ENCODE measurements around the gene KIF23.

KIF23 gene

GRCh38 chr15:69412274-69412673, 1.9 kb upstream of the KIF23 start:
- H3K9ac ChIP-seq = no peak overlapping the region
- H3K36me3 ChIP-seq (ENCODE audit: insufficient read depth) = no peaks in the 10 kb centered on the region
- H3K27ac ChIP-seq = no peak overlapping the region
- no peak overlapping the region for H2AFZ ChIP-seq (ENCODE audit: low read depth)
- H3K4me2 ChIP-seq = no peak overlapping the region
- H3K27me3 ChIP-seq (ENCODE audit: insufficient read depth, low read depth) = no peaks in the 10 kb centered on the region
- H4K20me1 ChIP-seq (ENCODE audit: insufficient read depth) = peaks cover 10% of the 10 kb centered on the region; the same call in 1 of the 2 replicates
- TF ChIP-seq CTCF (conservative IDR thresholded peaks at IDR 0.05; ENCODE audit: low read depth, low read length) = no peak
- H3K4me1 ChIP-seq (ENCODE audit: low read depth, poor library complexity, severe bottlenecking) = peaks cover 26% of the 10 kb centered on the region
- H3K4me3 ChIP-seq (IDR thresholded peaks at IDR 0.05; ENCODE audit: insufficient read depth, low read depth, low read length) = no peak overlapping the region
- peaks cover 25% of the 10 kb centered on the region for H3K79me2 ChIP-seq (ENCODE audit: insufficient read depth, low read depth)

GRCh38 chr15:69412701-69413100, 1.4 kb upstream of the KIF23 start:
- Histone ChIP-seq H3K27me3 (ENCODE audit: insufficient read depth, low read depth) (no peaks in the 10 kb centered on the region), H3K4me3 (IDR thresholded peaks at IDR 0.05; ENCODE audit: insufficient read depth, low read depth, low read length) (no peak overlapping the region), H3K79me2 (ENCODE audit: insufficient read depth, low read depth) (peaks cover 30% of the 10 kb centered on the region), H3K9ac (no peak overlapping the region), H4K20me1 (ENCODE audit: insufficient read depth) (peaks cover 10% of the 10 kb centered on the region; the same call in 1 of the 2 replicates), H3K4me2 (no peak overlapping the region), H3K4me1 (ENCODE audit: low read depth, poor library complexity, severe bottlenecking) (peaks cover 30% of the 10 kb centered on the region), H2AFZ (ENCODE audit: low read depth) (no peak overlapping the region), H3K27ac (no peak overlapping the region), H3K36me3 (ENCODE audit: insufficient read depth) (no peaks in the 10 kb centered on the region)
- TF ChIP-seq CTCF (conservative IDR thresholded peaks at IDR 0.05; ENCODE audit: low read depth, low read length) = no peak

- Histone ChIP-seq H3K4me2 (peak overlapping the region; percentile 97), H3K4me1 (ENCODE audit: low read depth, poor library complexity, severe bottlenecking) (peaks cover 33% of the 10 kb centered on the region), H3K4me3 (IDR thresholded peaks at IDR 0.05; ENCODE audit: insufficient read depth, low read depth, low read length) (no peak overlapping the region), H3K9ac (peak overlapping the region; percentile 79), H2AFZ (ENCODE audit: low read depth) (peak overlapping the region; percentile 78), H3K36me3 (ENCODE audit: insufficient read depth) (peaks cover 7% of the 10 kb centered on the region; the same call in 1 of the 2 replicates), H3K27ac (peak overlapping the region; percentile 58), H4K20me1 (ENCODE audit: insufficient read depth) (peaks cover 10% of the 10 kb centered on the region; the same call in 1 of the 2 replicates), H3K27me3 (ENCODE audit: insufficient read depth, low read depth) (no peaks in the 10 kb centered on the region), H3K79me2 (ENCODE audit: insufficient read depth, low read depth) (peaks cover 48% of the 10 kb centered on the region)
- no peak for TF ChIP-seq CTCF (conservative IDR thresholded peaks at IDR 0.05; ENCODE audit: low read depth, low read length)
Measured at GRCh38 chr15:69414701-69415167, 585 bp downstream of the KIF23 start.

- H4K20me1 ChIP-seq (ENCODE audit: insufficient read depth) = peaks cover 10% of the 10 kb centered on the region; the same call in 1 of the 2 replicates
- peak overlapping the region; percentile 58 for H3K27ac ChIP-seq
- H3K4me2 ChIP-seq = peak overlapping the region; percentile 97
- H3K79me2 ChIP-seq (ENCODE audit: insufficient read depth, low read depth) = peaks cover 52% of the 10 kb centered on the region
- H2AFZ ChIP-seq (ENCODE audit: low read depth) = no peak overlapping the region
- no peak overlapping the region for H3K4me3 ChIP-seq (IDR thresholded peaks at IDR 0.05; ENCODE audit: insufficient read depth, low read depth, low read length)
- no peak overlapping the region for H3K9ac ChIP-seq
- H3K4me1 ChIP-seq (ENCODE audit: low read depth, poor library complexity, severe bottlenecking) = peaks cover 33% of the 10 kb centered on the region
- TF ChIP-seq CTCF (conservative IDR thresholded peaks at IDR 0.05; ENCODE audit: low read depth, low read length) = no peak
- H3K27me3 ChIP-seq (ENCODE audit: insufficient read depth, low read depth) = no peaks in the 10 kb centered on the region
- peaks cover 7% of the 10 kb centered on the region; the same call in 1 of the 2 replicates for H3K36me3 ChIP-seq (ENCODE audit: insufficient read depth)
Measured at GRCh38 chr15:69415381-69415780, 1.2 kb downstream of the KIF23 start.
